Cardiac muscle cell (in vitro differentiated cells and primary cell): ENCODE results near the gene RNF123. TPM values are rescaled to one million over a fixed set of nuclear protein-coding genes. Genes with fewer than 3 reads are reported as not detected.
A peak's percentile ranks its signal among the peaks of the same experiment; 100 is the strongest.

Experiments used
- DNase-seq, 2 donors: peaks; one replicate each; pipeline versions ENCODE4 v3.0.0 to v3.0.0-alpha.2; 2010 to 2017; ENCODE audit warnings: low read depth in 1 of 2, low spot score in 1 of 2
- H3K27ac ChIP-seq: fragments of 200-600 bp; sonication (generic); 2 replicates; pipeline ENCODE4 v1.5.1; 2016
- H3K27me3 ChIP-seq: fragments of 200-600 bp; sonication (generic); 2 replicates; pipeline ENCODE4 v1.6.0; 2016; ENCODE audit warnings: control low read depth
- H3K36me3 ChIP-seq: fragments of 200-600 bp; sonication (generic); 2 replicates; pipeline ENCODE4 v1.5.1; 2016; ENCODE audit warnings: control low read depth
- H3K4me1 ChIP-seq: fragments of 200-600 bp; sonication (generic); 2 replicates; pipeline ENCODE4 v1.8.1; 2017; ENCODE audit warnings: low read depth, mild to moderate bottlenecking, mixed run types
- H3K4me3 ChIP-seq: fragments of 200-600 bp; sonication (generic); 2 replicates; pipeline ENCODE4 v1.5.1; 2016; ENCODE audit warnings: mild to moderate bottlenecking
- H3K9me3 ChIP-seq: fragments of 200-600 bp; sonication (generic); 2 replicates; pipeline ENCODE4 v1.5.1; 2017; ENCODE audit warnings: low read depth, mild to moderate bottlenecking, control low read depth
- polyA plus RNA-seq: library from polyadenylated mRNA; unstranded; fragments of >200 nt; fragmentation: Nextera tagmentation; extraction: Ambion mirVana; gene quantifications from 2 replicates; pipeline ENCODE4 v1.2.1, GENCODE V29; 2016
- total RNA-seq: library from RNA; depleted of rRNA; stranded (reverse); fragments of >200 nt; gene quantifications from 2 replicates; pipeline ENCODE4 v1.2.3, GENCODE V29; 2016
- TF ChIP-seq, protein P1 (sequence below): IDR thresholded peaks from 2 replicates; pipeline ENCODE4 v1.5.1; 2012; ENCODE audit warnings: low read depth, mild to moderate bottlenecking, low read length

Gene RNF123
- total and polyA plus RNA-seq, 2 experiments from 2014 or later = 41.7 to 42.3 TPM

GRCh38 chr3:49702672-49703071 lies 13.3 kb downstream of the RNF123 start:
- Histone ChIP-seq H3K9me3 (no peaks in the 10 kb centered on the region), H3K27me3 (no peaks in the 10 kb centered on the region), H3K4me3 (no peak overlapping the region), H3K36me3 (no peaks in the 10 kb centered on the region), H3K27ac (no peak overlapping the region), H3K4me1 (no peaks in the 10 kb centered on the region)
- TF ChIP-seq, protein P1, sequence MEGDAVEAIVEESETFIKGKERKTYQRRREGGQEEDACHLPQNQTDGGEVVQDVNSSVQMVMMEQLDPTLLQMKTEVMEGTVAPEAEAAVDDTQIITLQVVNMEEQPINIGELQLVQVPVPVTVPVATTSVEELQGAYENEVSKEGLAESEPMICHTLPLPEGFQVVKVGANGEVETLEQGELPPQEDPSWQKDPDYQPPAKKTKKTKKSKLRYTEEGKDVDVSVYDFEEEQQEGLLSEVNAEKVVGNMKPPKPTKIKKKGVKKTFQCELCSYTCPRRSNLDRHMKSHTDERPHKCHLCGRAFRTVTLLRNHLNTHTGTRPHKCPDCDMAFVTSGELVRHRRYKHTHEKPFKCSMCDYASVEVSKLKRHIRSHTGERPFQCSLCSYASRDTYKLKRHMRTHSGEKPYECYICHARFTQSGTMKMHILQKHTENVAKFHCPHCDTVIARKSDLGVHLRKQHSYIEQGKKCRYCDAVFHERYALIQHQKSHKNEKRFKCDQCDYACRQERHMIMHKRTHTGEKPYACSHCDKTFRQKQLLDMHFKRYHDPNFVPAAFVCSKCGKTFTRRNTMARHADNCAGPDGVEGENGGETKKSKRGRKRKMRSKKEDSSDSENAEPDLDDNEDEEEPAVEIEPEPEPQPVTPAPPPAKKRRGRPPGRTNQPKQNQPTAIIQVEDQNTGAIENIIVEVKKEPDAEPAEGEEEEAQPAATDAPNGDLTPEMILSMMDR = no peak
- DNase-seq = no peak

GRCh38 chr3:49703443-49703927 lies 14.1 kb downstream of the RNF123 start:
- DNase-seq = peak; percentile 68 to 72
- TF ChIP-seq, protein P1 = peak; percentile 87
- Histone ChIP-seq H3K4me1 (no peaks in the 10 kb centered on the region), H3K36me3 (no peaks in the 10 kb centered on the region), H3K4me3 (no peak overlapping the region), H3K9me3 (no peaks in the 10 kb centered on the region), H3K27me3 (no peaks in the 10 kb centered on the region), H3K27ac (no peak overlapping the region)

DNA sequence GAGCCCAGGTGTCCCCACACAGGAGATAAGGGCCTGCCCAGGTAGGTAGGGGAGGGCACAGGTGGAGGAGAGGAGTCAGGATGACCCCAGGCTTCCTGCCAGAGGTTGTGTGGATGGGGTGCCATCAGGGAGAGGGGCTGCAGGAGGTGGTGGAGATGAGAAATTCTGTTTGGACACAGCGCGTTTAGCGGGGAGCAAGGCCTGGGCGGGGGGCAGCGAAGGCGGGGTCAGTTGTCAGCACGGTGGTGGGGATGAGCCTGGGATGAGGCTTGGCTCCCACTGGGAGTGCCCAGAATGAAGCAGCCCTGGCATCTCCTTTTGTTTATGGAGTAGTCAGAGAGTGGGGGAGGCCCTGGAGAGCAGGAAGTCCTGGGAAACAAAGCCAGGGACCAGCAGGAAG lies 14.6 kb downstream of the RNF123 start:
- TF ChIP-seq, protein P1 = no peak
- H3K36me3 ChIP-seq = no peaks in the 10 kb centered on the region
- no peak for DNase-seq

GRCh38 chr3:49704629-49705028 lies 15.3 kb downstream of the RNF123 start:
- Histone ChIP-seq H3K27ac (no peak overlapping the region), H3K4me1 (no peaks in the 10 kb centered on the region), H3K27me3 (no peaks in the 10 kb centered on the region), H3K4me3 (no peak overlapping the region), H3K36me3 (no peaks in the 10 kb centered on the region), H3K9me3 (no peaks in the 10 kb centered on the region)
- TF ChIP-seq, protein P1 = no peak
- DNase-seq = no peak

More for the DNA sequence above, 14.6 kb downstream of the RNF123 start:
- no peaks in the 10 kb centered on the region for H3K4me1 ChIP-seq
- no peak overlapping the region for H3K4me3 ChIP-seq
- no peak overlapping the region for H3K27ac ChIP-seq
- H3K9me3 ChIP-seq = no peaks in the 10 kb centered on the region
- no peaks in the 10 kb centered on the region for H3K27me3 ChIP-seq

DNA sequence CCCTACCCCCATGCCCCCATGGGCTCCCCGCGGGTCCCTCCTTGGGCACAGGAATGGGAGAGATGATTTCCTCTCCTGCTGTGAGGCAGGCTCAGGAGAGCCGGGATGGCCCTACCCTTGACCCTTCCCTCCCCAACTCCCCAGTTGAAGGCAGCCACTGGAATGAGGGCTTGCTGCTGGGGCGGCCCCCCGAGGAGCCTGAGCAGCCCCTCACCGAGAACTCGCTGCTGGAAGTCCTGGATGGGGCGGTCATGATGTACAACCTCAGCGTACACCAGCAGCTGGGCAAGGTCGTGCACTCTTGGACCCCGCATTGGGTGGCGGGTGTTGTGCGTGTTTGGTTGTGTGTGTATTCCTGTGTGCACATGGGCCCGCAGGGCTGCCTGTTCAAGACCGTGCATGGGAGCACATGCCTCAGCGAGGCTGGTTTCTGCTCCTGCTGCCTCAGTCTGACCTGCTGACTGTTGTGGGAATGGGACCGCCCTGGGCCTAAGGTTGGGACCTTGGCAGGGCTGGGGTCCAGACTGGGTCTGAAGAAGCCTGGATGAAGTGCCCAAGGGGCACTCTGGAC lies 16.1 kb downstream of the RNF123 start:
- no peak overlapping the region for H3K27ac ChIP-seq
- H3K4me3 ChIP-seq = no peak overlapping the region
- no peaks in the 10 kb centered on the region for H3K4me1 ChIP-seq
- H3K36me3 ChIP-seq = no peaks in the 10 kb centered on the region
- H3K9me3 ChIP-seq = no peaks in the 10 kb centered on the region
- H3K27me3 ChIP-seq = no peaks in the 10 kb centered on the region
- TF ChIP-seq, protein P1 = no peak
- no peak for DNase-seq
